Endothelial cell of umbilical vein (primary cell): ENCODE measurements around the gene DNAJC22. TPM values are rescaled to one million over a fixed set of nuclear protein-coding genes. Genes with fewer than 3 reads are reported as not detected.

Source experiments
- BruUV-seq: library from RNA; stranded (reverse); fragments of 400-500 nt; replicated peaks from 2 replicates; lab custom pipeline; 2021; lab: Mats Ljungman, UMichigan
- CTCF ChIA-PET: fragments of 300-600, 350-600 bp; sonication (Branson Sonifier 250); formaldehyde crosslinking; loops from one replicate; lab custom pipeline; 2021; ENCODE audit warnings: antibody characterized with exemption, inconsistent platforms; lab: Charles Lee
- POLR2A ChIA-PET: fragments of 300-600, 350-600 bp; sonication (Branson Sonifier 250); formaldehyde crosslinking; loops from one replicate; lab custom pipeline; 2021; ENCODE audit warnings: antibody characterized with exemption, inconsistent platforms; lab: Charles Lee
- DNase-seq: peaks from one replicate; pipeline ENCODE4 v3.0.0-alpha.2; 2011; ENCODE audit warnings: low read depth, low spot score
- FAIRE-seq: peaks from 2 replicates; lab custom pipeline; 2011; peaks lifted over from hg19 to GRCh38; lab: Jason Lieb, UNC
- H2AFZ ChIP-seq: 2 replicates; pipeline ENCODE4 v1.6.0; 2012; ENCODE audit warnings: low read depth, low read length, control low read depth, inconsistent platforms
- H3K27ac ChIP-seq: 2 replicates; pipeline ENCODE4 v1.5.1; 2011; ENCODE audit warnings: low read depth, mild to moderate bottlenecking, control low read depth, low read length, moderate library complexity; ENCODE audit not compliant: insufficient read depth
- H3K27me3 ChIP-seq, 2 experiments: 2 replicates each; pipeline versions ENCODE4 v1.6.0 to v1.6.1; 2011; ENCODE audit warnings: low read length in 2 of 2, mixed read lengths in 1 of 2; ENCODE audit not compliant: control insufficient read depth in 2 of 2, insufficient read depth in 2 of 2
- H3K36me3 ChIP-seq, 2 experiments: 2 replicates in 1 of 2; 3 replicates in 1 of 2; pipeline ENCODE4 v1.5.1; 2011; ENCODE audit warnings: low read length in 2 of 2, mild to moderate bottlenecking in 1 of 2, moderate library complexity in 1 of 2; ENCODE audit not compliant: control insufficient read depth in 2 of 2, insufficient read depth in 2 of 2; ENCODE audit errors: extremely low read depth in 1 of 2
- H3K4me1 ChIP-seq: 3 replicates; pipeline ENCODE4 v1.5.1; 2011; ENCODE audit warnings: mild to moderate bottlenecking, low read length; ENCODE audit not compliant: control insufficient read depth, insufficient read depth; ENCODE audit errors: extremely low read depth
- H3K4me2 ChIP-seq: 2 replicates; pipeline ENCODE4 v1.6.1; 2011; ENCODE audit warnings: low read length, control low read depth, mixed read lengths; ENCODE audit not compliant: insufficient read depth
- H3K4me3 ChIP-seq, 3 experiments: fragments of 200-600 bp in 1 of 3; sonication (generic), shearing (Covaris generic) in 1 of 3; replicated peaks in 1 of 3; 2 replicates each; pipeline ENCODE4 v1.5.1; 2011 to 2016; ENCODE audit warnings: control low read depth in 3 of 3, low read length in 3 of 3, mild to moderate bottlenecking in 2 of 3, inconsistent platforms in 1 of 3, low read depth in 1 of 3, moderate library complexity in 1 of 3; ENCODE audit not compliant: insufficient read depth in 1 of 3
- H3K79me2 ChIP-seq: 2 replicates; pipeline ENCODE4 v1.6.0; 2012; ENCODE audit warnings: low read length, inconsistent platforms; ENCODE audit not compliant: control insufficient read depth, insufficient read depth
- H3K9ac ChIP-seq: replicated peaks from 2 replicates; pipeline ENCODE3; 2011; ENCODE audit warnings: low read length, control low read depth; ENCODE audit not compliant: insufficient read depth; ENCODE audit errors: extremely low read depth
- H3K9me1 ChIP-seq: replicated peaks from 3 replicates; pipeline ENCODE4 v1.6.0; 2011; ENCODE audit warnings: mild to moderate bottlenecking, low read length; ENCODE audit not compliant: control insufficient read depth, insufficient read depth; ENCODE audit errors: extremely low read depth
- H3K9me3 ChIP-seq: replicated peaks from 2 replicates; pipeline ENCODE4 v1.5.1; 2012; ENCODE audit warnings: low read length, inconsistent platforms; ENCODE audit not compliant: control insufficient read depth, insufficient read depth
- H4K20me1 ChIP-seq: replicated peaks from 2 replicates; pipeline ENCODE3; 2011; ENCODE audit warnings: mild to moderate bottlenecking, low read length; ENCODE audit not compliant: control insufficient read depth, insufficient read depth; ENCODE audit errors: extremely low read depth
- EZH2 ChIP-seq: IDR thresholded peaks from 2 replicates; pipeline ENCODE4 v1.6.1; 2012; ENCODE audit warnings: borderline replicate concordance, low read depth, mild to moderate bottlenecking, moderate library complexity, low read length, inconsistent platforms; ENCODE audit not compliant: severe bottlenecking
- FOS ChIP-seq: IDR thresholded peaks from 2 replicates; pipeline ENCODE4 v1.6.1; 2011; ENCODE audit warnings: mild to moderate bottlenecking, low read length, moderate library complexity, borderline replicate concordance; ENCODE audit not compliant: insufficient read depth
- GATA2 ChIP-seq: IDR thresholded peaks from 2 replicates; pipeline ENCODE4 v1.7.0; 2011; ENCODE audit warnings: low read depth, mild to moderate bottlenecking, moderate library complexity, mixed read lengths, low read length; ENCODE audit not compliant: insufficient read length, insufficient read depth
- JUN ChIP-seq: IDR thresholded peaks from 2 replicates; pipeline ENCODE4 v1.6.1; 2011; ENCODE audit warnings: borderline replicate concordance, low read depth; ENCODE audit not compliant: insufficient read length, insufficient read depth
- MYC ChIP-seq: IDR thresholded peaks from one replicate; pipeline ENCODE4 v1.6.1; 2011; ENCODE audit warnings: mild to moderate bottlenecking, low read depth, low read length
- POLR2A ChIP-seq: IDR thresholded peaks from 2 replicates; pipeline ENCODE4 v1.6.1; 2012; ENCODE audit warnings: low read depth, mild to moderate bottlenecking, control low read depth, low read length
- POLR2AphosphoS5 ChIP-seq: IDR thresholded peaks from 2 replicates; pipeline ENCODE4 v1.6.1; 2012; ENCODE audit warnings: low read depth, mild to moderate bottlenecking, control low read depth, low read length, moderate library complexity; ENCODE audit not compliant: insufficient read depth
- dilution Hi-C: fragments of 300-500 bp; cut with MboI; formaldehyde crosslinking; loops from one replicate; pipeline ENCODE4 v1.15.0; 2019; ENCODE audit warnings: low sequenced_read_pairs; ENCODE audit not compliant: extremely low pct_ligation_motif_present
- intact Hi-C: fragments of 100-400 bp; cut with micrococcal nuclease; formaldehyde crosslinking; loops from one replicate; pipeline ENCODE4 v1.10.0; 2022
- polyA plus RNA-seq, 4 experiments: library from polyadenylated mRNA; depleted of rRNA in 3 of 4; stranded (reverse) in 3 of 4; unstranded in 1 of 4; fragments of >200 nt; gene quantifications; 2 replicates each; pipeline versions ENCODE4 v1.2.1 to v1.2.3, GENCODE V29; 2011 to 2012; ENCODE audit warnings: missing spikeins in 1 of 4
- total RNA-seq: library from RNA; stranded (reverse); gene quantifications from 2 replicates; pipeline ENCODE4 v1.2.3, GENCODE V29; 2021
- TF ChIP-seq, protein P1 (sequence below), 2 donors: IDR thresholded peaks; 1 replicate in 1 of 2; 2 replicates in 1 of 2; pipeline ENCODE4 v1.5.1; 2011; ENCODE audit warnings: low read length in 2 of 2, mild to moderate bottlenecking in 2 of 2, moderate library complexity in 2 of 2, control low read depth in 1 of 2, inconsistent platforms in 1 of 2, low read depth in 1 of 2; ENCODE audit not compliant: insufficient read depth in 1 of 2; ENCODE audit errors: extremely low read depth in 1 of 2
- TF ChIP-seq, protein P2 (sequence below): IDR thresholded peaks from 2 replicates; pipeline ENCODE4 v1.6.1; 2011; ENCODE audit not compliant: insufficient read depth, insufficient read length

DNAJC22 gene
- total and polyA plus RNA-seq, 2 donors (not counting 3 experiments of a cell fraction or from before 2014, with no cell fraction given): 1.3 to 1.4 TPM

DNA sequence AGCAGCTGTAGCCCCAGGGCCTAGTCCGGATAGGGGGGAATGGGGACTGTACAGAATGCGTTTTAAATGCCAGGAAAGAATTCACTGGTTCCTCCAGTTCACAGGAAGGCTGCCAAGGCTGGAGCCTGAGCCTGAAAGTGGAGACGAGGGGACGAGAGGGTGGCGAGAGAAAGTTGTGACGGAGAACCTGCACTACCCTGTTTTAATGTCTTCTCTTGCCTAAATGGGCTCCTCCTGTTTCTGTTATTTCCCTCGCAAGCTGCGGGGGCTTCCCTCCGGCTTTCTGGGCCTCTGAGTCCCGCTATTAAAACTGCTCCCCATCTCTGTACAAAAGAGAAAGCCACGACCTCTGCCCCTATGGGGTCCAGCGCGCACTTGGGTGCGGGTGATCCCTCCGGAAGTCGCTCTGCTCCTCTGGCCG, 14.2 kb upstream of the DNAJC22 start:
- H3K4me3 ChIP-seq: no peak overlapping the region
- no peak overlapping the region for H3K4me2 ChIP-seq
- H3K4me1 ChIP-seq: no peaks in the 10 kb centered on the region
- H3K27me3 ChIP-seq: peaks cover 37 to 39% of the 10 kb centered on the region in 2 experiments
- DNase-seq (no peak), FAIRE-seq (no peak)
- BruUV-seq: no TSS peak
- no peaks in the 10 kb centered on the region for H4K20me1 ChIP-seq
- no peaks in the 10 kb centered on the region for H3K9me3 ChIP-seq
- no peak overlapping the region for H3K9ac ChIP-seq
- H3K9me1 ChIP-seq: no peaks in the 10 kb centered on the region
- peaks cover 4% of the 10 kb centered on the region in 2 experiments for H3K36me3 ChIP-seq
- intact Hi-C loops (no loop called here), dilution Hi-C loops (no loop called here)
- no peak for TF ChIP-seq EZH2
- TF ChIP-seq GATA2: no peak
- no peak for TF ChIP-seq POLR2AphosphoS5
- TF ChIP-seq, protein P1, sequence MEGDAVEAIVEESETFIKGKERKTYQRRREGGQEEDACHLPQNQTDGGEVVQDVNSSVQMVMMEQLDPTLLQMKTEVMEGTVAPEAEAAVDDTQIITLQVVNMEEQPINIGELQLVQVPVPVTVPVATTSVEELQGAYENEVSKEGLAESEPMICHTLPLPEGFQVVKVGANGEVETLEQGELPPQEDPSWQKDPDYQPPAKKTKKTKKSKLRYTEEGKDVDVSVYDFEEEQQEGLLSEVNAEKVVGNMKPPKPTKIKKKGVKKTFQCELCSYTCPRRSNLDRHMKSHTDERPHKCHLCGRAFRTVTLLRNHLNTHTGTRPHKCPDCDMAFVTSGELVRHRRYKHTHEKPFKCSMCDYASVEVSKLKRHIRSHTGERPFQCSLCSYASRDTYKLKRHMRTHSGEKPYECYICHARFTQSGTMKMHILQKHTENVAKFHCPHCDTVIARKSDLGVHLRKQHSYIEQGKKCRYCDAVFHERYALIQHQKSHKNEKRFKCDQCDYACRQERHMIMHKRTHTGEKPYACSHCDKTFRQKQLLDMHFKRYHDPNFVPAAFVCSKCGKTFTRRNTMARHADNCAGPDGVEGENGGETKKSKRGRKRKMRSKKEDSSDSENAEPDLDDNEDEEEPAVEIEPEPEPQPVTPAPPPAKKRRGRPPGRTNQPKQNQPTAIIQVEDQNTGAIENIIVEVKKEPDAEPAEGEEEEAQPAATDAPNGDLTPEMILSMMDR (IDR thresholded peaks at IDR 0.05; ENCODE audit: extremely low read depth in 1 of 2, insufficient read depth in 1 of 2, low read depth in 1 of 2, low read length in 2 of 2): no peak
- no peak for TF ChIP-seq FOS
- TF ChIP-seq MYC: no peak
- TF ChIP-seq, protein P2, sequence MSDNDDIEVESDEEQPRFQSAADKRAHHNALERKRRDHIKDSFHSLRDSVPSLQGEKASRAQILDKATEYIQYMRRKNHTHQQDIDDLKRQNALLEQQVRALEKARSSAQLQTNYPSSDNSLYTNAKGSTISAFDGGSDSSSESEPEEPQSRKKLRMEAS: no peak
- no peak for TF ChIP-seq JUN
- no peak for TF ChIP-seq POLR2A
- no peak overlapping the region for H3K27ac ChIP-seq
- no peak overlapping the region for H2AFZ ChIP-seq
- H3K79me2 ChIP-seq: no peaks in the 10 kb centered on the region
- ChIA-PET CTCF (interaction anchor here (1.0 to 9.0 kb wide), 23 partner anchors 10 to 305 kb away, joined by 3 to 280 read pairs (median 7); partner anchors contain the start of genes DNAJC22 and TROAP), POLR2A (interaction anchor here (0.6 to 0.9 kb wide), 2 partner anchors 10 to 19 kb away, joined by 3 to 4 read pairs; partner anchors contain the start of gene TROAP)
